KOPT-K1 (cell line): ENCODE data around the gene PRKN.

Experiments used
- H3K27ac ChIP-seq: fragments of 200-600 bp; sonication (generic); 2 replicates; pipeline ENCODE4 v1.5.1; 2016; ENCODE audit warnings: antibody characterized with exemption, mild to moderate bottlenecking, low read depth, low read length; ENCODE audit not compliant: poor library complexity, severe bottlenecking
- H3K36me3 ChIP-seq: fragments of 200-600 bp; sonication (generic); 2 replicates; pipeline ENCODE4 v1.5.1; 2017; ENCODE audit warnings: antibody characterized with exemption, mild to moderate bottlenecking, low read length, moderate library complexity; ENCODE audit not compliant: insufficient read depth
- H3K9me3 ChIP-seq: fragments of 200-600 bp; sonication (generic); 2 replicates; pipeline ENCODE4 v1.5.1; 2017; ENCODE audit warnings: antibody characterized with exemption, low read length, mild to moderate bottlenecking; ENCODE audit not compliant: insufficient read depth, poor library complexity, severe bottlenecking

PRKN gene

GRCh38 chr6:162108041-162108440 lies 619.5 kb downstream of the PRKN start:
- no peaks in the 10 kb centered on the region for H3K36me3 ChIP-seq
- H3K9me3 ChIP-seq: no peaks in the 10 kb centered on the region
- H3K27ac ChIP-seq: no peak overlapping the region

DNA sequence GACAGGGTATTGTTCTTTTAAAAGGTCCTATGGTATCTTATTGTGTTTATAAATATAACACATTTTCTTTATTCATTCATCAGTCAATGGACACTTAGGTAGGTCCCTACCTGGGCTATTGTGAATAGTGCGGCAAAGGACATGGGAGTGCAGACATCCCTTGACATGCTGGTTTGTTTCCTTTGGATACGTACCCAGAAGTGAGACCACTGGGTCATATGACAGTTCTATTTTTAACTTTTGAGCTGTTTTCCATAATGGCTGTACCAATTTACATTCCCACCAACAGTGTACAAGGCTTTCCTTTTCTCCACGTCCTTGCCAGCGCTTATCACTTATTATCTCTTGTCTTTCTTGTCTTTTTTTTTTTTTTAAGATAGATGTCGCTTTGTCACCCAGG lies 627.5 kb downstream of the PRKN start:
- no peaks in the 10 kb centered on the region for H3K9me3 ChIP-seq
- no peak overlapping the region for H3K27ac ChIP-seq
- H3K36me3 ChIP-seq: no peaks in the 10 kb centered on the region

DNA sequence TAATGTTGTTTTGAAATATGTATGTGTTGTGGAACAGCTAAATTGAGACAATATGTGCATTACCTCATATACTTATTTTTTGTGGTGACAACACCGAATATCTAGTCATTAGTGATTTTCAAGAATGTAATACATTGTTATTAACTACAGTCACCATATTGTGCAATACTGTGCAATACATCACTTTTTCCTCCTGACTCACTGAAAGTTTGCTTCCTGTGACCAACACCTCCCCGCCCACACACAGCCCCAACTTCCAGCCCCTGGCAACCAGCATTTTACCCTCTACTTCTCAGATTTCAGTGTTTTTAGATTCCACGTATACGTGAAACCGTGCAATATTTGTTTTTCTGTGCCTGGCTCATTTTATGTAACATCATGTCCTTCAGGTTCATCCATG lies 627.9 kb downstream of the PRKN start:
- Histone ChIP-seq H3K36me3 (no peaks in the 10 kb centered on the region), H3K27ac (no peak overlapping the region), H3K9me3 (no peaks in the 10 kb centered on the region)

GRCh38 chr6:162092816-162093502 lies 634.6 kb downstream of the PRKN start:
- H3K9me3 ChIP-seq: no peaks in the 10 kb centered on the region
- H3K36me3 ChIP-seq: no peaks in the 10 kb centered on the region
- no peak overlapping the region for H3K27ac ChIP-seq

GRCh38 chr6:162090734-162091133 lies 636.8 kb downstream of the PRKN start:
- H3K9me3 ChIP-seq: no peaks in the 10 kb centered on the region

DNA sequence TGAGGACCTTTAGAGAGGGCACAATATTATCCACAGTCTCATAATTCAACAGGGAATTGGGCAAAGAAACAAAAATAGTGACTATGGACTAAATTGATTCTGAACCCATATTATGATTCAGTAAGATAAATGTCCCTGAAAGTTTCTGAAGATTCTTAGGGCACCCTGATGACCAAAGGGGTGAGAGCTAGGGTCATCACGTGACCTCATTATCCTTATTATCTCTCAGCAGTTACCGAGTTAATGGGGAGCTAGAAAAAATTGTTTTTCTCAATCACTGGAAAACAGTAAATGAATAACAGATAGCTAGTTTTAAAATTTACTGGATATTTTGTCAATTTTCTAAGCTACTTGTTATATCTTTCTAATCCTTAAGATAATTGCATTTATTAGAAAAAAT lies 639.5 kb downstream of the PRKN start:
- H3K36me3 ChIP-seq: no peaks in the 10 kb centered on the region
- H3K27ac ChIP-seq: no peak overlapping the region

More at GRCh38 chr6:162090734-162091133, 636.8 kb downstream of the PRKN start:
- H3K27ac ChIP-seq: no peak overlapping the region
- H3K36me3 ChIP-seq: no peaks in the 10 kb centered on the region

GRCh38 chr6:162085561-162085960 lies 642.0 kb downstream of the PRKN start:
- Histone ChIP-seq H3K27ac (no peak overlapping the region), H3K36me3 (no peaks in the 10 kb centered on the region), H3K9me3 (no peaks in the 10 kb centered on the region)

More for the DNA sequence above, 639.5 kb downstream of the PRKN start:
- H3K9me3 ChIP-seq: no peaks in the 10 kb centered on the region

DNA sequence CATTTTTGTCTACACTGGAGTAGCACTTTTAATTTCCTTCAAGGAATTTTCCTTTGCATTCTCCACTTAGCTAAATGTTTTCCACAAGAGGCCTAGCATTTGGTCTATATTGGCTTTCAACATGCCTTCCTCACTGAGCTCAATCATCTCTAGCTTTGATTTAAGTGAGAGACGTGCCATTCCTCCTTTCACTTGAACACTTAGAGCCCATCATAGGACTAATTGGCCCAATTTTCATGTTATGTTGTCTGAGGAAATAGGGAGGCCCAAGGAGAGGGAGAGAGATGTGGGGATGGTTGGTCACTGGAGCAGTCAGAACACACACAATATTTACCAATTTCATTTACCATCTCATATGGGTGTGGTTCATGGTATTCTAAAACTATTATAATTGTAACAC lies 645.0 kb downstream of the PRKN start:
- H3K36me3 ChIP-seq: no peaks in the 10 kb centered on the region
- H3K9me3 ChIP-seq: no peaks in the 10 kb centered on the region
- H3K27ac ChIP-seq: no peak overlapping the region

DNA sequence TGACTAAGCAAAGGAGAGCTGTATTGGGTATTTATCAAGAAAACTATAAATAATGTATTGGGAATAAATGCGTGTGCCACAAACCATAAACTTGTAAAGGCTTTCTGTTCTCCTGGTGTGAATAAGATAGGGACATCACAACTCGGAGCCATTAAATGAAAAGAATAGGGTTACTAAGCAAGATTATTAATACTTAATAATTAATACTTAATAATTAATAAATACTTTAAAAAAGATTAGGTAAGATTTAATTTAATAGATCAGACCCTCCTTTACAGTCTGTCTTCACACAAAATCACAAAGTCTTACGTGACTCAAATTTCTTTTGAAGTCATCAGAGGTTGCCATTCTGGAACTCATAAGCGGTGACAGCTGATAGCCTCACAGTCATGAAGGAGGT lies 648.9 kb downstream of the PRKN start:
- H3K9me3 ChIP-seq: no peaks in the 10 kb centered on the region
- H3K36me3 ChIP-seq: no peaks in the 10 kb centered on the region
- H3K27ac ChIP-seq: no peak overlapping the region

DNA sequence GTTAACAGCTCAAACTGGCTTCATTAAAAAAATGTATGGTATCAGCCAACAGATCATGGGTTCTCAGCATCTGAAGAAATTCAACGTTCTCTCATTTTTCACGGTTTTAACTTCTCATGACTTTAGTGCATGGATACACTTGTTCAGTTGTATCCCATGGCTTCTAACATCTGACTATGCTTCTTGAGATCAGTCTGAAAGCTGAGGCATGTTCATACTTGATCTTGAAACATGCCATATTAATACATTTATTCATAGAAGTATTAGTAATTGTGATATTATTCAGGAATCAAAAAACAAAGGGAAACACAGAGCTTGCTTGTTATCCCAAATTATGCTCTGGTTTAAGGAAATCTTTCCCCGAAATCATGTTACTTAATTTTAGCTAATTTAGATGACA lies 649.4 kb downstream of the PRKN start:
- H3K9me3 ChIP-seq: no peaks in the 10 kb centered on the region
- no peak overlapping the region for H3K27ac ChIP-seq
- no peaks in the 10 kb centered on the region for H3K36me3 ChIP-seq

- peaks cover 10% of the 10 kb centered on the region for H3K9me3 ChIP-seq
- no peak overlapping the region for H3K27ac ChIP-seq
- H3K36me3 ChIP-seq: no peaks in the 10 kb centered on the region
These were observed 650.8 kb downstream of the PRKN start for GRCh38 chr6:162076816-162077215.

- no peak overlapping the region for H3K27ac ChIP-seq
- H3K9me3 ChIP-seq: peaks cover 10% of the 10 kb centered on the region
- no peaks in the 10 kb centered on the region for H3K36me3 ChIP-seq
These were observed 652.8 kb downstream of the PRKN start for GRCh38 chr6:162074641-162075275.

GRCh38 chr6:162070639-162071038 lies 656.9 kb downstream of the PRKN start:
- peaks cover 10% of the 10 kb centered on the region for H3K9me3 ChIP-seq
- no peak overlapping the region for H3K27ac ChIP-seq
- H3K36me3 ChIP-seq: no peaks in the 10 kb centered on the region

DNA sequence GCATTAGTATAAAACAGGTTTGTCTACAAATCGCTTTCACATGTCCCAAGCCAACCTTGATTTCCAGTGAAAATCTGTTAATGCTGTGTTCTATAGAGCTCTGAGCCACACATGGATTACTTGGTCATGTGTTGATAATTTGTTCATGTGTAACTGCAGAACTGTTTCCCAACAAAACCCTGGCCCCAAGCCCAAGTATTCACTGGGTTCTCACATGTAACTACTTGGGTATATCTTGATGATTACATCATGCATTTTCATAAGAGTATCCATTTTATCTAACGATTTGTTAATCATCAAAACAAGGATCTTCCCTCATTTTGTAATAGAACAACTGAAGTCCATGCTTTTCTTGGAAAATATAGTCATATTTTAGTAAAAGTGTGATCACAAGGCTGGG lies 657.6 kb downstream of the PRKN start:
- Histone ChIP-seq H3K36me3 (no peaks in the 10 kb centered on the region), H3K27ac (no peak overlapping the region), H3K9me3 (peaks cover 10% of the 10 kb centered on the region)

GRCh38 chr6:162068340-162068739 lies 659.2 kb downstream of the PRKN start:
- H3K36me3 ChIP-seq: no peaks in the 10 kb centered on the region
- peaks cover 10% of the 10 kb centered on the region for H3K9me3 ChIP-seq
- no peak overlapping the region for H3K27ac ChIP-seq

- no peaks in the 10 kb centered on the region for H3K36me3 ChIP-seq
- no peak overlapping the region for H3K27ac ChIP-seq
- H3K9me3 ChIP-seq: no peaks in the 10 kb centered on the region
These were observed 663.9 kb downstream of the PRKN start for GRCh38 chr6:162063666-162064065.
